WTC11 (cell line): ENCODE measurements around the gene SMCR8. TPM values are rescaled to one million over a fixed set of nuclear protein-coding genes. Genes with fewer than 3 reads are reported as not detected.
A peak's percentile ranks its signal among the peaks of the same experiment; 100 is the strongest.

Source experiments
- AR ChIP-seq: fragments of 250-450 bp; sonication (Bioruptor Pico); IDR thresholded peaks from 2 replicates; pipeline ENCODE4 v1.9.0; 2021; ENCODE audit warnings: mild to moderate bottlenecking
- CBFB ChIP-seq: sonication (generic); formaldehyde crosslinking; IDR thresholded peaks from 2 replicates; pipeline ENCODE4 v1.8.1; 2022; ENCODE audit warnings: mild to moderate bottlenecking, low read depth, missing genetic modification reagents
- CREM ChIP-seq: sonication (generic); formaldehyde crosslinking; IDR thresholded peaks from 2 replicates; pipeline ENCODE4 v1.8.1; 2022; ENCODE audit warnings: mild to moderate bottlenecking, missing genetic modification reagents, moderate library complexity
- E2F4 ChIP-seq: sonication (generic); formaldehyde crosslinking; IDR thresholded peaks from 2 replicates; pipeline ENCODE4 v1.8.1; 2022; ENCODE audit warnings: low read depth, mild to moderate bottlenecking, moderate library complexity, missing genetic modification reagents, borderline replicate concordance
- E2F5 ChIP-seq: sonication (generic); formaldehyde crosslinking; IDR thresholded peaks from 2 replicates; pipeline ENCODE4 v1.8.1; 2022; ENCODE audit warnings: mild to moderate bottlenecking, moderate library complexity, missing genetic modification reagents
- ELF4 ChIP-seq: sonication (generic); formaldehyde crosslinking; IDR thresholded peaks from 2 replicates; pipeline ENCODE4 v1.8.1; 2022; ENCODE audit warnings: low read depth, mild to moderate bottlenecking, moderate library complexity, missing genetic modification reagents
- EMX1 ChIP-seq: fragments of 250-450 bp; sonication (Bioruptor Pico); IDR thresholded peaks from 2 replicates; pipeline ENCODE4 v1.8.0; 2021; ENCODE audit warnings: mild to moderate bottlenecking
- ERG ChIP-seq: fragments of 250-450 bp; sonication (Bioruptor Pico); IDR thresholded peaks from 2 replicates; pipeline ENCODE4 v1.8.0; 2021; ENCODE audit warnings: mild to moderate bottlenecking
- ETV6 ChIP-seq: sonication (generic); formaldehyde crosslinking; IDR thresholded peaks from 2 replicates; pipeline ENCODE4 v1.8.1; 2022; ENCODE audit warnings: mild to moderate bottlenecking, missing genetic modification reagents
- FOXK1 ChIP-seq: sonication (generic); formaldehyde crosslinking; IDR thresholded peaks from 2 replicates; pipeline ENCODE4 v1.8.0; 2022; ENCODE audit warnings: mild to moderate bottlenecking, moderate library complexity, missing genetic modification reagents
- IRF1 ChIP-seq: sonication (generic); formaldehyde crosslinking; IDR thresholded peaks from 2 replicates; pipeline ENCODE4 v1.8.0; 2023; ENCODE audit warnings: missing genetic modification reagents
- JAZF1 ChIP-seq: fragments of 250-450 bp; sonication (Bioruptor Pico); IDR thresholded peaks from 2 replicates; pipeline ENCODE4 v1.9.0; 2021; ENCODE audit warnings: moderate library complexity, mild to moderate bottlenecking, inconsistent platforms
- NFATC4 ChIP-seq: fragments of 250-450 bp; sonication (Bioruptor Pico); IDR thresholded peaks from 2 replicates; pipeline ENCODE4 v1.9.0; 2021; ENCODE audit warnings: mild to moderate bottlenecking
- NFE2L1 ChIP-seq: sonication (generic); formaldehyde crosslinking; IDR thresholded peaks from 2 replicates; pipeline ENCODE4 v1.8.1; 2023; ENCODE audit warnings: missing genetic modification reagents
- NFYB ChIP-seq: sonication (generic); formaldehyde crosslinking; conservative IDR thresholded peaks from 2 replicates; pipeline ENCODE4 v1.8.0; 2022; ENCODE audit warnings: low read depth, missing genetic modification reagents
- NR1H2 ChIP-seq: sonication (generic); formaldehyde crosslinking; IDR thresholded peaks from 2 replicates; pipeline ENCODE4 v1.9.0; 2021; ENCODE audit warnings: mild to moderate bottlenecking, moderate library complexity, missing genetic modification reagents
- PRRX2 ChIP-seq: fragments of 250-450 bp; sonication (Bioruptor Pico); IDR thresholded peaks from 2 replicates; pipeline ENCODE4 v1.8.0; 2021; ENCODE audit warnings: mild to moderate bottlenecking
- RORB ChIP-seq: fragments of 250-450 bp; sonication (Bioruptor Pico); IDR thresholded peaks from 2 replicates; pipeline ENCODE4 v1.9.0; 2021; ENCODE audit warnings: mild to moderate bottlenecking
- TCF7 ChIP-seq: sonication (generic); formaldehyde crosslinking; IDR thresholded peaks from 2 replicates; pipeline ENCODE4 v1.8.0; 2022; ENCODE audit warnings: mild to moderate bottlenecking, low read depth, missing genetic modification reagents, moderate library complexity
- USF1 ChIP-seq: sonication (generic); formaldehyde crosslinking; IDR thresholded peaks from 2 replicates; pipeline ENCODE4 v1.8.0; 2022; ENCODE audit warnings: mild to moderate bottlenecking, missing genetic modification reagents
- USF2 ChIP-seq: sonication (generic); formaldehyde crosslinking; IDR thresholded peaks from 2 replicates; pipeline ENCODE4 v1.8.1; 2023; ENCODE audit warnings: mild to moderate bottlenecking, missing genetic modification reagents, moderate library complexity
- ZBTB43 ChIP-seq: sonication (generic); formaldehyde crosslinking; IDR thresholded peaks from 2 replicates; pipeline ENCODE4 v1.8.1; 2023; ENCODE audit warnings: mild to moderate bottlenecking, missing genetic modification reagents
- ZNF219 ChIP-seq: sonication (generic); formaldehyde crosslinking; IDR thresholded peaks from 2 replicates; pipeline ENCODE4 v1.8.0; 2023; ENCODE audit warnings: missing genetic modification reagents, mild to moderate bottlenecking, borderline replicate concordance
- ZNF232 ChIP-seq: sonication (generic); formaldehyde crosslinking; IDR thresholded peaks from 2 replicates; pipeline ENCODE4 v1.8.0; 2022; ENCODE audit warnings: mild to moderate bottlenecking, missing genetic modification reagents
- ZNF263 ChIP-seq: sonication (generic); formaldehyde crosslinking; IDR thresholded peaks from 2 replicates; pipeline ENCODE4 v1.8.1; 2022; ENCODE audit warnings: low read depth, mild to moderate bottlenecking, moderate library complexity, missing genetic modification reagents
- ZNF416 ChIP-seq: fragments of 250-450 bp; sonication (Bioruptor Pico); IDR thresholded peaks from 2 replicates; pipeline ENCODE4 v1.9.0; 2021; ENCODE audit warnings: mild to moderate bottlenecking, inconsistent platforms
- ZNF671 ChIP-seq: fragments of 250-450 bp; sonication (Bioruptor Pico); IDR thresholded peaks from 2 replicates; pipeline ENCODE4 v1.8.0; 2021; ENCODE audit warnings: mild to moderate bottlenecking
- ZSCAN18 ChIP-seq: fragments of 250-450 bp; sonication (Bioruptor Pico); IDR thresholded peaks from 2 replicates; pipeline ENCODE4 v2.1.2; 2022; ENCODE audit warnings: mild to moderate bottlenecking, moderate library complexity
- total RNA-seq: library from RNA; stranded (reverse); gene quantifications from 3 replicates; pipeline ENCODE4 v1.2.3, GENCODE V29; 2021

SMCR8 gene
- total RNA-seq, 1 experiment from 2014 or later: 19.1 TPM

GRCh38 chr17:18314731-18315561 lies at the start of gene SMCR8, which contains the start of gene TOP3A (continued):
- TF ChIP-seq E2F5 (CRISPR knock-in tag) (peak; percentile 13; the same call in 1 of the 2 replicates), CREM (CRISPR knock-in tag) (no peak), ZBTB43 (peak; percentile 50), ZNF263 (no peak), ZNF232 (CRISPR knock-in tag) (peak; percentile 59; the same call in 1 of the 2 replicates), USF2 (CRISPR knock-in tag) (peak; percentile 99), ZSCAN18 (no peak), E2F4 (CRISPR knock-in tag) (no peak), RORB (CRISPR knock-in tag) (no peak), NFYB (CRISPR knock-in tag) (no peak), CBFB (CRISPR knock-in tag) (no peak), PRRX2 (no peak), NFE2L1 (CRISPR knock-in tag) (peak; percentile 81), FOXK1 (peak; percentile 87), NR1H2 (CRISPR knock-in tag) (no peak), ERG (CRISPR knock-in tag) (no peak), USF1 (CRISPR knock-in tag) (peak; percentile 99), ZNF671 (CRISPR knock-in tag) (no peak), JAZF1 (no peak), ZNF219 (no peak), TCF7 (CRISPR knock-in tag) (0 out of 2 replicates have a peak, but pooled peaks have one; percentile 55), ETV6 (CRISPR knock-in tag) (peak; percentile 43; the same call in 1 of the 2 replicates), ELF4 (CRISPR knock-in tag) (no peak), IRF1 (peak; percentile 66; the same call in 1 of the 2 replicates), ZNF416 (CRISPR knock-in tag) (no peak), NFATC4 (CRISPR knock-in tag) (no peak), EMX1 (CRISPR knock-in tag) (no peak), AR (CRISPR knock-in tag) (no peak)
